GM23338 (cell line): ENCODE results near the gene LCA5. TPM values are rescaled to one million over a fixed set of nuclear protein-coding genes. Genes with fewer than 3 reads are reported as not detected.

Experiments used
- ATAC-seq: fragments of 200-7000 bp; cut with Tn5 transposase; 3 replicates; pipeline ENCODE4 v1.9.1; 2020
- DNase-seq: peaks from one replicate; pipeline ENCODE4 v3.0.0-alpha.2; 2015; ENCODE audit warnings: low spot score
- H2AFZ ChIP-seq: fragments of 200-600 bp; sonication (generic); 2 replicates; pipeline ENCODE4 v1.8.0; 2016; ENCODE audit warnings: antibody characterized with exemption, mild to moderate bottlenecking, moderate library complexity
- H3F3A ChIP-seq: fragments of 200-600 bp; sonication (generic); replicated peaks from 2 replicates; pipeline ENCODE4 v1.8.0; 2017; ENCODE audit warnings: antibody characterized with exemption, mixed run types, low read depth
- H3K27ac ChIP-seq: fragments of 200-600 bp; sonication (generic); 2 replicates; pipeline ENCODE4 v1.6.1; 2016; ENCODE audit warnings: low read depth
- H3K27me3 ChIP-seq: fragments of 200-600 bp; sonication (generic); 2 replicates; pipeline ENCODE4 v1.8.0; 2016; ENCODE audit warnings: mild to moderate bottlenecking, mixed run types, moderate library complexity; ENCODE audit not compliant: insufficient read depth
- H3K36me3 ChIP-seq: fragments of 200-600 bp; sonication (generic); 2 replicates; pipeline ENCODE4 v1.8.0; 2016; ENCODE audit warnings: mild to moderate bottlenecking; ENCODE audit not compliant: insufficient read depth
- H3K4me1 ChIP-seq: fragments of 200-600 bp; sonication (generic); 2 replicates; pipeline ENCODE4 v1.8.0; 2016; ENCODE audit warnings: mild to moderate bottlenecking, moderate library complexity; ENCODE audit not compliant: insufficient read depth
- H3K4me2 ChIP-seq: fragments of 200-600 bp; sonication (generic); 2 replicates; pipeline ENCODE4 v1.7.1; 2017; ENCODE audit warnings: mixed run types
- H3K4me3 ChIP-seq: fragments of 200-600 bp; sonication (generic); 2 replicates; pipeline ENCODE4 v1.6.1; 2016; ENCODE audit warnings: mixed run types
- H3K79me2 ChIP-seq: fragments of 200-600 bp; sonication (generic); replicated peaks from 2 replicates; pipeline ENCODE4 v1.8.0; 2017; ENCODE audit warnings: mild to moderate bottlenecking; ENCODE audit not compliant: insufficient read depth
- H3K9me2 ChIP-seq: fragments of 200-600 bp; sonication (generic); 2 replicates; pipeline ENCODE4 v1.8.0; 2017; ENCODE audit not compliant: insufficient read depth
- H4K20me1 ChIP-seq: fragments of 200-600 bp; sonication (generic); replicated peaks from 2 replicates; pipeline ENCODE4 v1.8.0; 2017; ENCODE audit warnings: mild to moderate bottlenecking; ENCODE audit not compliant: insufficient read depth
- H3K27ac Mint-ChIP-seq: 2 replicates; pipeline ENCODE4 v1.8.0; 2020; ENCODE audit warnings: inconsistent platforms, mild to moderate bottlenecking, moderate library complexity, mixed read lengths
- H3K27me3 Mint-ChIP-seq: 3 replicates; pipeline ENCODE4 v1.8.0; 2022; ENCODE audit warnings: low read depth, mild to moderate bottlenecking, moderate library complexity, mixed read lengths, inconsistent platforms; ENCODE audit not compliant: insufficient read depth, poor library complexity
- H3K36me3 Mint-ChIP-seq: 3 replicates; pipeline ENCODE4 v1.8.0; 2021; ENCODE audit warnings: low read depth, mild to moderate bottlenecking, inconsistent platforms, moderate library complexity, mixed read lengths
- H3K4me1 Mint-ChIP-seq: 3 replicates; pipeline ENCODE4 v1.8.0; 2020; ENCODE audit warnings: mild to moderate bottlenecking, inconsistent platforms, mixed read lengths
- H3K4me3 Mint-ChIP-seq: 3 replicates; pipeline ENCODE4 v1.8.0; 2021; ENCODE audit warnings: moderate library complexity, mild to moderate bottlenecking, inconsistent platforms, mixed read lengths
- H3K9me3 Mint-ChIP-seq: 3 replicates; pipeline ENCODE4 v1.8.0; 2020; ENCODE audit warnings: moderate library complexity, mild to moderate bottlenecking, inconsistent platforms, mixed read lengths
- CREB1 ChIP-seq: fragments of 250-450 bp; sonication (Bioruptor Pico); IDR thresholded peaks from 2 replicates; pipeline ENCODE4 v1.5.0; 2020; ENCODE audit warnings: low read depth, mild to moderate bottlenecking, moderate library complexity
- EZH2 ChIP-seq: fragments of 200-600 bp; sonication (generic); IDR thresholded peaks from one replicate; pipeline ENCODE4 v1.8.0; 2017; ENCODE audit warnings: antibody characterized with exemption, mild to moderate bottlenecking, low read depth; ENCODE audit not compliant: unreplicated experiment
- EZH2phosphoT487 ChIP-seq: fragments of 200-600 bp; sonication (generic); IDR thresholded peaks from one replicate; pipeline ENCODE4 v1.8.1; 2018; ENCODE audit warnings: antibody characterized with exemption; ENCODE audit not compliant: unreplicated experiment
- STAT1 ChIP-seq: IDR thresholded peaks from one replicate; pipeline ENCODE4 v1.6.1; 2016; ENCODE audit warnings: antibody characterized with exemption; ENCODE audit not compliant: unreplicated experiment
- ZNF331 ChIP-seq: fragments of 250-450 bp; sonication (Bioruptor Pico); IDR thresholded peaks from 2 replicates; pipeline ENCODE4 v1.5.0; 2020; ENCODE audit warnings: low read depth, mild to moderate bottlenecking, moderate library complexity
- polyA plus RNA-seq: library from polyadenylated mRNA; unstranded; fragments of >200 nt; fragmentation: Nextera tagmentation; extraction: Ambion mirVana; gene quantifications from 2 replicates; pipeline ENCODE4 v1.2.1, GENCODE V29; 2016
- total RNA-seq: library from RNA; depleted of rRNA; stranded (reverse); fragments of >200 nt; shearing (Covaris generic); gene quantifications from 2 replicates; pipeline ENCODE4 v1.2.3, GENCODE V29; 2014
- TF ChIP-seq, protein P1 (sequence below): fragments of 250-450 bp; sonication (Bioruptor Pico); IDR thresholded peaks from 2 replicates; pipeline ENCODE4 v1.5.0; 2020; ENCODE audit warnings: mild to moderate bottlenecking, moderate library complexity
- TF ChIP-seq, protein P2 (sequence below), 2 experiments: fragments of 200-600 bp in 1 of 2; sonication (generic) in 1 of 2; conservative IDR thresholded peaks; 2 replicates each; pipeline versions ENCODE4 v1.5.1 to v1.6.1; 2016 to 2017; ENCODE audit warnings: antibody characterized with exemption in 2 of 2, low read depth in 2 of 2, mild to moderate bottlenecking in 2 of 2, moderate library complexity in 1 of 2
- TF ChIP-seq, protein P3 (sequence below): IDR thresholded peaks from one replicate; pipeline ENCODE4 v1.6.1; 2018; ENCODE audit warnings: antibody characterized with exemption; ENCODE audit not compliant: unreplicated experiment

Gene LCA5
- total and polyA plus RNA-seq, 2 experiments from 2014 or later = 4.2 TPM

DNA sequence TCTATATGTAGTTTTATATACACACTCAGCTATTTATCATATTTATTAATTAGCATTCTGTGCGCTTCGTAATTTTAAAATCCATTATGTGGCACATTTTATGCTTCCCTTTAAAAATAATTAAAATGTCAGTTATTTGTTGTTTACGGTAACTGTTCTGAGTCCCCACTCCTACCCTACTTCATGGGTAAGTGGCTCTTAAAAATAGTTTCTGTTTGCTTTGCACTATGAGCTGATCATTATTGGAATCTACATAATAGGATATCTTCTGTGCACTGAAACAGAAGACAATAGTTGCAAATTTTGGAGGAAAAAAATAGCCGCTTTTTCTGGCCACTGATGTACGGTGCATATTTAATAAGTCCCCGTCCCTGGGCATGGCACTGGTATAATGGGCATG, 25.2 kb downstream of the LCA5 start (continued):
- TF ChIP-seq, protein P1, sequence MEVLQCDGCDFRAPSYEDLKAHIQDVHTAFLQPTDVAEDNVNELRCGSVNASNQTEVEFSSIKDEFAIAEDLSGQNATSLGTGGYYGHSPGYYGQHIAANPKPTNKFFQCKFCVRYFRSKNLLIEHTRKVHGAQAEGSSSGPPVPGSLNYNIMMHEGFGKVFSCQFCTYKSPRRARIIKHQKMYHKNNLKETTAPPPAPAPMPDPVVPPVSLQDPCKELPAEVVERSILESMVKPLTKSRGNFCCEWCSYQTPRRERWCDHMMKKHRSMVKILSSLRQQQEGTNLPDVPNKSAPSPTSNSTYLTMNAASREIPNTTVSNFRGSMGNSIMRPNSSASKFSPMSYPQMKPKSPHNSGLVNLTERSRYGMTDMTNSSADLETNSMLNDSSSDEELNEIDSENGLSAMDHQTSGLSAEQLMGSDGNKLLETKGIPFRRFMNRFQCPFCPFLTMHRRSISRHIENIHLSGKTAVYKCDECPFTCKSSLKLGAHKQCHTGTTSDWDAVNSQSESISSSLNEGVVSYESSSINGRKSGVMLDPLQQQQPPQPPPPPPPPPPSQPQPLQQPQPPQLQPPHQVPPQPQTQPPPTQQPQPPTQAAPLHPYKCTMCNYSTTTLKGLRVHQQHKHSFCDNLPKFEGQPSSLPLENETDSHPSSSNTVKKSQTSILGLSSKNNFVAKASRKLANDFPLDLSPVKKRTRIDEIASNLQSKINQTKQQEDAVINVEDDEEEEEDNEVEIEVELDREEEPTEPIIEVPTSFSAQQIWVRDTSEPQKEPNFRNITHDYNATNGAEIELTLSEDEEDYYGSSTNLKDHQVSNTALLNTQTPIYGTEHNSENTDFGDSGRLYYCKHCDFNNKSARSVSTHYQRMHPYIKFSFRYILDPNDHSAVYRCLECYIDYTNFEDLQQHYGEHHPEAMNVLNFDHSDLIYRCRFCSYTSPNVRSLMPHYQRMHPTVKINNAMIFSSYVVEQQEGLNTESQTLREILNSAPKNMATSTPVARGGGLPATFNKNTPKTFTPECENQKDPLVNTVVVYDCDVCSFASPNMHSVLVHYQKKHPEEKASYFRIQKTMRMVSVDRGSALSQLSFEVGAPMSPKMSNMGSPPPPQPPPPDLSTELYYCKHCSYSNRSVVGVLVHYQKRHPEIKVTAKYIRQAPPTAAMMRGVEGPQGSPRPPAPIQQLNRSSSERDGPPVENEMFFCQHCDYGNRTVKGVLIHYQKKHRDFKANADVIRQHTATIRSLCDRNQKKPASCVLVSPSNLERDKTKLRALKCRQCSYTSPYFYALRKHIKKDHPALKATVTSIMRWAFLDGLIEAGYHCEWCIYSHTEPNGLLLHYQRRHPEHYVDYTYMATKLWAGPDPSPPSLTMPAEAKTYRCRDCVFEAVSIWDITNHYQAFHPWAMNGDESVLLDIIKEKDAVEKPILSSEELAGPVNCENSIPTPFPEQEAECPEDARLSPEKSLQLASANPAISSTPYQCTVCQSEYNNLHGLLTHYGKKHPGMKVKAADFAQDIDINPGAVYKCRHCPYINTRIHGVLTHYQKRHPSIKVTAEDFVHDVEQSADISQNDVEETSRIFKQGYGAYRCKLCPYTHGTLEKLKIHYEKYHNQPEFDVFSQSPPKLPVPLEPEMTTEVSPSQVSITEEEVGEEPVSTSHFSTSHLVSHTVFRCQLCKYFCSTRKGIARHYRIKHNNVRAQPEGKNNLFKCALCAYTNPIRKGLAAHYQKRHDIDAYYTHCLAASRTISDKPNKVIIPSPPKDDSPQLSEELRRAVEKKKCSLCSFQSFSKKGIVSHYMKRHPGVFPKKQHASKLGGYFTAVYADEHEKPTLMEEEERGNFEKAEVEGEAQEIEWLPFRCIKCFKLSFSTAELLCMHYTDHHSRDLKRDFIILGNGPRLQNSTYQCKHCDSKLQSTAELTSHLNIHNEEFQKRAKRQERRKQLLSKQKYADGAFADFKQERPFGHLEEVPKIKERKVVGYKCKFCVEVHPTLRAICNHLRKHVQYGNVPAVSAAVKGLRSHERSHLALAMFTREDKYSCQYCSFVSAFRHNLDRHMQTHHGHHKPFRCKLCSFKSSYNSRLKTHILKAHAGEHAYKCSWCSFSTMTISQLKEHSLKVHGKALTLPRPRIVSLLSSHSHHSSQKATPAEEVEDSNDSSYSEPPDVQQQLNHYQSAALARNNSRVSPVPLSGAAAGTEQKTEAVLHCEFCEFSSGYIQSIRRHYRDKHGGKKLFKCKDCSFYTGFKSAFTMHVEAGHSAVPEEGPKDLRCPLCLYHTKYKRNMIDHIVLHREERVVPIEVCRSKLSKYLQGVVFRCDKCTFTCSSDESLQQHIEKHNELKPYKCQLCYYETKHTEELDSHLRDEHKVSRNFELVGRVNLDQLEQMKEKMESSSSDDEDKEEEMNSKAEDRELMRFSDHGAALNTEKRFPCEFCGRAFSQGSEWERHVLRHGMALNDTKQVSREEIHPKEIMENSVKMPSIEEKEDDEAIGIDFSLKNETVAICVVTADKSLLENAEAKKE (CRISPR knock-in tag) = no peak
- no peak for TF ChIP-seq EZH2
- TF ChIP-seq EZH2phosphoT487 = no peak
- TF ChIP-seq, protein P2, sequence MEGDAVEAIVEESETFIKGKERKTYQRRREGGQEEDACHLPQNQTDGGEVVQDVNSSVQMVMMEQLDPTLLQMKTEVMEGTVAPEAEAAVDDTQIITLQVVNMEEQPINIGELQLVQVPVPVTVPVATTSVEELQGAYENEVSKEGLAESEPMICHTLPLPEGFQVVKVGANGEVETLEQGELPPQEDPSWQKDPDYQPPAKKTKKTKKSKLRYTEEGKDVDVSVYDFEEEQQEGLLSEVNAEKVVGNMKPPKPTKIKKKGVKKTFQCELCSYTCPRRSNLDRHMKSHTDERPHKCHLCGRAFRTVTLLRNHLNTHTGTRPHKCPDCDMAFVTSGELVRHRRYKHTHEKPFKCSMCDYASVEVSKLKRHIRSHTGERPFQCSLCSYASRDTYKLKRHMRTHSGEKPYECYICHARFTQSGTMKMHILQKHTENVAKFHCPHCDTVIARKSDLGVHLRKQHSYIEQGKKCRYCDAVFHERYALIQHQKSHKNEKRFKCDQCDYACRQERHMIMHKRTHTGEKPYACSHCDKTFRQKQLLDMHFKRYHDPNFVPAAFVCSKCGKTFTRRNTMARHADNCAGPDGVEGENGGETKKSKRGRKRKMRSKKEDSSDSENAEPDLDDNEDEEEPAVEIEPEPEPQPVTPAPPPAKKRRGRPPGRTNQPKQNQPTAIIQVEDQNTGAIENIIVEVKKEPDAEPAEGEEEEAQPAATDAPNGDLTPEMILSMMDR (conservative IDR thresholded peaks at IDR 0.05; ENCODE audit: low read depth in 2 of 2) = no peak

DNA sequence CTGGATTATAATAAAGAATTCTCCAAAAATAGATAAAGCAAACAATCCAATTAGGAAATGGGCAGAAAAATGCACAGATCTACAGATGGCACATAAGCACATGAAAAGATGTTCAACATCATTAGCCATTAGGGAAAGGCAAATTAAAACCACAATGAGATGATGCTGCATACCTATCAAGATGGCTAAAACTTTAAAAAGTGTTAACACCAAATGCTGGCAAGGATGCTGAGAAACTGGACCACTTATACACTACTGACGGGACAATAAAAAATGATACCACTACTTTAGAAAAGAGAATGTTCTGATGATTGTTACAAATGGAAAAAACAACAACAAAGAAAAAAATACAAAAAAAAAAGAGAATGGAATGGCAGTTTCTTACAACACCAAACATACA, 26.5 kb downstream of the LCA5 start:
- Mint-ChIP-seq H3K27ac (no peak overlapping the region), H3K27me3 (no peaks in the 10 kb centered on the region), H3K4me3 (no peak overlapping the region), H3K36me3 (peaks cover 3% of the 10 kb centered on the region; the same call in 2 of the 3 replicates), H3K9me3 (no peaks in the 10 kb centered on the region; the same call in 1 of the 3 replicates), H3K4me1 (no peaks in the 10 kb centered on the region)
- no peak overlapping the region for H3K4me3 ChIP-seq
- H3K4me2 ChIP-seq = no peak overlapping the region
- no peaks in the 10 kb centered on the region for H3F3A ChIP-seq
- no peaks in the 10 kb centered on the region for H3K27me3 ChIP-seq
- no peak overlapping the region for H3K27ac ChIP-seq
- H4K20me1 ChIP-seq = no peaks in the 10 kb centered on the region
- H3K9me2 ChIP-seq = no peaks in the 10 kb centered on the region
- H3K4me1 ChIP-seq = peaks cover 4% of the 10 kb centered on the region; the same call in 1 of the 2 replicates
- DNase-seq (no peak), ATAC-seq (no peak)
- H3K36me3 ChIP-seq = no peaks in the 10 kb centered on the region; the same call in 1 of the 2 replicates
- H2AFZ ChIP-seq = no peak overlapping the region
- no peaks in the 10 kb centered on the region for H3K79me2 ChIP-seq
- TF ChIP-seq, protein P3, sequence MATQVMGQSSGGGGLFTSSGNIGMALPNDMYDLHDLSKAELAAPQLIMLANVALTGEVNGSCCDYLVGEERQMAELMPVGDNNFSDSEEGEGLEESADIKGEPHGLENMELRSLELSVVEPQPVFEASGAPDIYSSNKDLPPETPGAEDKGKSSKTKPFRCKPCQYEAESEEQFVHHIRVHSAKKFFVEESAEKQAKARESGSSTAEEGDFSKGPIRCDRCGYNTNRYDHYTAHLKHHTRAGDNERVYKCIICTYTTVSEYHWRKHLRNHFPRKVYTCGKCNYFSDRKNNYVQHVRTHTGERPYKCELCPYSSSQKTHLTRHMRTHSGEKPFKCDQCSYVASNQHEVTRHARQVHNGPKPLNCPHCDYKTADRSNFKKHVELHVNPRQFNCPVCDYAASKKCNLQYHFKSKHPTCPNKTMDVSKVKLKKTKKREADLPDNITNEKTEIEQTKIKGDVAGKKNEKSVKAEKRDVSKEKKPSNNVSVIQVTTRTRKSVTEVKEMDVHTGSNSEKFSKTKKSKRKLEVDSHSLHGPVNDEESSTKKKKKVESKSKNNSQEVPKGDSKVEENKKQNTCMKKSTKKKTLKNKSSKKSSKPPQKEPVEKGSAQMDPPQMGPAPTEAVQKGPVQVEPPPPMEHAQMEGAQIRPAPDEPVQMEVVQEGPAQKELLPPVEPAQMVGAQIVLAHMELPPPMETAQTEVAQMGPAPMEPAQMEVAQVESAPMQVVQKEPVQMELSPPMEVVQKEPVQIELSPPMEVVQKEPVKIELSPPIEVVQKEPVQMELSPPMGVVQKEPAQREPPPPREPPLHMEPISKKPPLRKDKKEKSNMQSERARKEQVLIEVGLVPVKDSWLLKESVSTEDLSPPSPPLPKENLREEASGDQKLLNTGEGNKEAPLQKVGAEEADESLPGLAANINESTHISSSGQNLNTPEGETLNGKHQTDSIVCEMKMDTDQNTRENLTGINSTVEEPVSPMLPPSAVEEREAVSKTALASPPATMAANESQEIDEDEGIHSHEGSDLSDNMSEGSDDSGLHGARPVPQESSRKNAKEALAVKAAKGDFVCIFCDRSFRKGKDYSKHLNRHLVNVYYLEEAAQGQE = no peak
- TF ChIP-seq ZNF331 (CRISPR knock-in tag) (no peak), EZH2phosphoT487 (no peak), CREB1 (no peak), STAT1 (no peak)
- TF ChIP-seq, protein P2 (conservative IDR thresholded peaks at IDR 0.05; ENCODE audit: low read depth in 2 of 2) = no peak
